ENCODE data around the gene JAK3. TPM values are rescaled to one million over a fixed set of nuclear protein-coding genes. Genes with fewer than 3 reads are reported as not detected.

JAK3 gene
- total and polyA plus RNA-seq, 2 of the 13 experiments (the other 11 are each of a cell fraction or from before 2014, with no cell fraction given) = 3.4 to 18.6 TPM

DNA sequence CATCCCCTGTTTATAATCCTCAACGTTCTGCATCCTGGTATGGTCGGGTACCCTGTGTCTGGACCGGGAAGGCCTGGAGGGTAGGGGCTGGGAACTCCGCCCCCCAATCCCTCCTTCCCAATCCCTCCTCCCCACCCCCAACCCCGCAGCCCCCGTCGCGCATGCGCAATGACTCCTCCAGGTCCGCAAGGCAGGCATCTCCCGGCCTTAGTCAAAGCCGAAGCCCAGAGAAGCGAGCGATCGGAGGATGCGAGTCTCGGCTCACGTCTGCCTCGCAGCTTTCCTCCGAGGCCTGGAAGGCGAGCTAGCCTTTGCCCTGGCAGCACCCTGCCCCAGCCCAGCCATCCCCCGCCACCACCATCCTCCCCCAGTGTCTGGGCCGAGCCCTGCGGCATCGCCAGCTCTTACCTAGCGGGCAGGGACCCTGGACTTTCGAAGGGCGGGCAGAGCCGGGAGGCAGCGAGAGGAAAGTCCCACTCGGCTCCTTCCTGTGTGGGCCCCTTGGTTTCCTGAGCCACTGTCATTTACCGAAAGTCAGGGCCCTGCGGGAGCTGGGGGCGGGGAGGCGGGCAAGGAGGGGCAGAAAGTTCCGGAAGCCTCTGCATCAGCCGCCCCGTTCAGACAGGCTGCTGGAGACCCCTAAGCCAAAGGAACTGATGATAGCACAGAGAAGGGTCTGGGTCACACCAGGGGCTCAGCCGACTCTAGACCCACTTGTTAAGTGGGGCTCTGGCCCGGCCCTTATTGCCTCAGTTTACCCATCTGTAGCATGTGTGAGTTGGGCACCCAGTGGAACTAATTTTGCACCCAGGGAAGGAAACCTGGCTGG lies at the start of gene JAK3 (continued):
- TF ChIP-seq ZNF503 (CRISPR knock-in tag; IDR thresholded peaks at IDR 0.05) = peak; percentile 51; the same call in 1 of the 2 replicates
- peak; percentile 69; the same call in 1 of the 2 replicates for TF ChIP-seq ZNF281 (CRISPR knock-in tag; IDR thresholded peaks at IDR 0.05; ENCODE audit: borderline replicate concordance)
- peak; percentile 35; the same call in 1 of the 2 replicates for TF ChIP-seq ZNF784 (CRISPR knock-in tag; IDR thresholded peaks at IDR 0.05; ENCODE audit: borderline replicate concordance)
- peak; percentile 72; the same call in 1 of the 2 replicates for TF ChIP-seq THAP11 (CRISPR knock-in tag; IDR thresholded peaks at IDR 0.05)
- TF ChIP-seq ZNF562 (CRISPR knock-in tag; IDR thresholded peaks at IDR 0.05; ENCODE audit: borderline replicate concordance) = no peak
- TF ChIP-seq ISL2 (CRISPR knock-in tag; IDR thresholded peaks at IDR 0.05) = 0 out of 2 replicates have a peak, but pooled peaks have one; percentile 47
- TF ChIP-seq ARNT (IDR thresholded peaks at IDR 0.05) = no peak
- TF ChIP-seq, protein P1, sequence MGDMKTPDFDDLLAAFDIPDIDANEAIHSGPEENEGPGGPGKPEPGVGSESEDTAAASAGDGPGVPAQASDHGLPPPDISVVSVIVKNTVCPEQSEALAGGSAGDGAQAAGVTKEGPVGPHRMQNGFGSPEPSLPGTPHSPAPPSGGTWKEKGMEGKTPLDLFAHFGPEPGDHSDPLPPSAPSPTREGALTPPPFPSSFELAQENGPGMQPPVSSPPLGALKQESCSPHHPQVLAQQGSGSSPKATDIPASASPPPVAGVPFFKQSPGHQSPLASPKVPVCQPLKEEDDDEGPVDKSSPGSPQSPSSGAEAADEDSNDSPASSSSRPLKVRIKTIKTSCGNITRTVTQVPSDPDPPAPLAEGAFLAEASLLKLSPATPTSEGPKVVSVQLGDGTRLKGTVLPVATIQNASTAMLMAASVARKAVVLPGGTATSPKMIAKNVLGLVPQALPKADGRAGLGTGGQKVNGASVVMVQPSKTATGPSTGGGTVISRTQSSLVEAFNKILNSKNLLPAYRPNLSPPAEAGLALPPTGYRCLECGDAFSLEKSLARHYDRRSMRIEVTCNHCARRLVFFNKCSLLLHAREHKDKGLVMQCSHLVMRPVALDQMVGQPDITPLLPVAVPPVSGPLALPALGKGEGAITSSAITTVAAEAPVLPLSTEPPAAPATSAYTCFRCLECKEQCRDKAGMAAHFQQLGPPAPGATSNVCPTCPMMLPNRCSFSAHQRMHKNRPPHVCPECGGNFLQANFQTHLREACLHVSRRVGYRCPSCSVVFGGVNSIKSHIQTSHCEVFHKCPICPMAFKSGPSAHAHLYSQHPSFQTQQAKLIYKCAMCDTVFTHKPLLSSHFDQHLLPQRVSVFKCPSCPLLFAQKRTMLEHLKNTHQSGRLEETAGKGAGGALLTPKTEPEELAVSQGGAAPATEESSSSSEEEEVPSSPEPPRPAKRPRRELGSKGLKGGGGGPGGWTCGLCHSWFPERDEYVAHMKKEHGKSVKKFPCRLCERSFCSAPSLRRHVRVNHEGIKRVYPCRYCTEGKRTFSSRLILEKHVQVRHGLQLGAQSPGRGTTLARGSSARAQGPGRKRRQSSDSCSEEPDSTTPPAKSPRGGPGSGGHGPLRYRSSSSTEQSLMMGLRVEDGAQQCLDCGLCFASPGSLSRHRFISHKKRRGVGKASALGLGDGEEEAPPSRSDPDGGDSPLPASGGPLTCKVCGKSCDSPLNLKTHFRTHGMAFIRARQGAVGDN (CRISPR knock-in tag; IDR thresholded peaks at IDR 0.05) = peak; percentile 95
- no peak; the same call in 1 of the 2 replicates for TF ChIP-seq MIER3 (CRISPR knock-in tag; IDR thresholded peaks at IDR 0.05; ENCODE audit: borderline replicate concordance)
- no peak for TF ChIP-seq ZNF709 (CRISPR knock-in tag; IDR thresholded peaks at IDR 0.05)
- TF ChIP-seq POLR2AphosphoS5 (IDR thresholded peaks at IDR 0.05; ENCODE audit: low read depth, low read length) = peak; percentile 58
- 0 out of 2 replicates have a peak, but pooled peaks have one; percentile 0 for TF ChIP-seq CEBPG (CRISPR knock-in tag; IDR thresholded peaks at IDR 0.05)
- no peak for TF ChIP-seq NR2F6 (IDR thresholded peaks at IDR 0.05)
- TF ChIP-seq NR2F6 (CRISPR knock-in tag; IDR thresholded peaks at IDR 0.05) = 0 out of 2 replicates have a peak, but pooled peaks have one; percentile 13
- no peak for TF ChIP-seq SRF (IDR thresholded peaks at IDR 0.05; ENCODE audit: low read depth, low read length)
- 0 out of 2 replicates have a peak, but pooled peaks have one; percentile 44 for TF ChIP-seq ZBTB3 (CRISPR knock-in tag; IDR thresholded peaks at IDR 0.05; ENCODE audit: borderline replicate concordance, low read depth)
- peak; percentile 57 for TF ChIP-seq HNF4A (CRISPR knock-in tag; IDR thresholded peaks at IDR 0.05)
- peak; percentile 30; the same call in 1 of the 2 replicates for TF ChIP-seq ARNTL (CRISPR knock-in tag; IDR thresholded peaks at IDR 0.05)
- TF ChIP-seq ZNF335 (CRISPR knock-in tag; IDR thresholded peaks at IDR 0.05) = 0 out of 2 replicates have a peak, but pooled peaks have one; percentile 31
- peak; percentile 51 for TF ChIP-seq KDM6A (CRISPR knock-in tag; IDR thresholded peaks at IDR 0.05; ENCODE audit: low read depth)
